Stimulated activated CD4-positive, alpha-beta T cell treated with anti-CD3 and anti-CD28 coated beads, Interleukin-4, amount 100 ng/mL, for 24 hours (primary cell): ENCODE results near the gene SYNC.
A peak's percentile ranks its signal among the peaks of the same experiment; 100 is the strongest.
"Not testable (repeated sequence)": the region's sequence is repeated elsewhere in the genome, so short reads cannot be mapped to it uniquely, and the experiment has no call there.

Experiments used
- DNase-seq: peaks from one replicate; pipeline ENCODE4 v3.0.0-alpha.2; 2020

SYNC gene

GRCh38 chr1:32693455-32694174, 9.0 kb downstream of the SYNC start:
- no peak for DNase-seq

- no peak for DNase-seq
These were observed 16.2 kb downstream of the SYNC start for GRCh38 chr1:32686387-32686786.

- no peak for DNase-seq
These were observed 17.1 kb downstream of the SYNC start for GRCh38 chr1:32685498-32685897.

- DNase-seq, result no peak
These were observed 18.3 kb downstream of the SYNC start for GRCh38 chr1:32684167-32684811.

- DNase-seq, result no peak
These were observed 19.2 kb downstream of the SYNC start for GRCh38 chr1:32683397-32683796.

- no peak for DNase-seq
These were observed 20.6 kb downstream of the SYNC start for GRCh38 chr1:32681999-32682398.

- no peak for DNase-seq
These were observed 21.1 kb downstream of the SYNC start for GRCh38 chr1:32681509-32681908.

GRCh38 chr1:32680642-32681041, 21.9 kb downstream of the SYNC start:
- no peak for DNase-seq

GRCh38 chr1:32679993-32680392, 22.6 kb downstream of the SYNC start:
- DNase-seq, result not testable (repeated sequence)

- DNase-seq, result no peak
These were observed 25.6 kb downstream of the SYNC start for GRCh38 chr1:32676945-32677344.

- not testable (repeated sequence) for DNase-seq
These were observed 33.9 kb downstream of the SYNC start for GRCh38 chr1:32668716-32669115.

GRCh38 chr1:32666901-32667566, 35.5 kb downstream of the SYNC start:
- DNase-seq, result no peak

GRCh38 chr1:32665915-32666314, 36.7 kb downstream of the SYNC start:
- no peak for DNase-seq

GRCh38 chr1:32659581-32659980, 43.0 kb downstream of the SYNC start:
- no peak for DNase-seq

- DNase-seq, result no peak
These were observed 50.2 kb downstream of the SYNC start for GRCh38 chr1:32652244-32652962.

GRCh38 chr1:32651461-32652073, 51.0 kb downstream of the SYNC start:
- no peak for DNase-seq

GRCh38 chr1:32650752-32651460, 51.7 kb downstream of the SYNC start, which contains the start of gene RBBP4:
Gene RBBP4 (plus strand): TSS chr1:32651208. CDS start chr1:32651307, 99 bp downstream.
- DNase-seq, result peak; percentile 98

GRCh38 chr1:32650248-32650751, 52.3 kb downstream of the SYNC start, which contains the start of gene ZBTB8OS:
Gene ZBTB8OS (minus strand): TSS chr1:32650550. CDS start chr1:32650529, 21 bp downstream.
- peak; percentile 90 for DNase-seq

GRCh38 chr1:32647308-32648134, 55.0 kb downstream of the SYNC start:
- DNase-seq, result peak; percentile 41

- no peak for DNase-seq
These were observed 58.1 kb downstream of the SYNC start for GRCh38 chr1:32644426-32644825.
